Activated T-cell treated with anti-CD3 and anti-CD28 coated beads, Interleukin-2, amount 50 U/mL, for 24 hours (primary cell): Measurements from ENCODE around the gene KRT37.

Experiments used
- DNase-seq: peaks from one replicate; pipeline ENCODE4 v3.0.0-alpha.2; 2020
- H3K27ac Mint-ChIP-seq: 2 replicates; pipeline ENCODE4 v1.8.0; 2020; ENCODE audit warnings: mild to moderate bottlenecking, mixed read lengths
- H3K27me3 Mint-ChIP-seq: 2 replicates; pipeline ENCODE4 v1.8.0; 2020; ENCODE audit warnings: mixed read lengths
- H3K36me3 Mint-ChIP-seq: 2 replicates; pipeline ENCODE4 v1.8.0; 2020; ENCODE audit warnings: low read depth, mixed read lengths
- H3K4me1 Mint-ChIP-seq: 2 replicates; pipeline ENCODE4 v1.8.0; 2020; ENCODE audit warnings: low read depth, mixed read lengths
- H3K4me3 Mint-ChIP-seq: 2 replicates; pipeline ENCODE4 v1.8.0; 2020; ENCODE audit warnings: mild to moderate bottlenecking, moderate library complexity, mixed read lengths
- H3K9me3 Mint-ChIP-seq: 2 replicates; pipeline ENCODE4 v1.8.0; 2020; ENCODE audit warnings: mixed read lengths

KRT37 gene

DNA sequence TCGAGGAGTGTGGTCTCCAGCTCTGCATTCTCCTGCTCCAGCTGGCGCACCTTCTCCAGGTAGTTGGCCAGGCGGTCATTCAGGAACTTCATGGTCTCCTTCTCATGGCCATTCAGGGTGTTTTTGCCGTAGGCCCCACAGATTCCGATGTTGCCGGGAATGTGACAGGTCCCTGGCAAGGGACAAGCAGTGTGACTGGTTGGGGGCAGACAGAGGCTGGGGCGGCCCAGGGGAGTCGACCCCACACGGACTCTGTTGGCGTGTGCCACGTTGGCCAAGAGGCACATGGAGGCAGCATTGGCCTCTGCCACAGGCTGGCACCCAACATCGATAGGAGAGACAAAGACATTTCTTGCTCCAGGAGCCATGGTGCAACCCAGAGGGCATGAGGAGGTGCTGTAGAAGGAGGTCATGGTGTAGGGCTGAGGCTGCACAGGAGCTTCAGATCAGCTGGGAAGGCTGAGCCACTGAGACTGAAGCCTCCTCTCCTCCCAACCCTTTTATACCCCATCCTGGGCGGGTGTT lies at the start of gene KRT37:
Gene KRT37, minus strand, starts transcription at position 475 of the 525 bp plus-strand sequence. Its CDS starts 62 bp downstream, at position 413.
- H3K36me3 Mint-ChIP-seq: no peaks in the 10 kb centered on the region
- DNase-seq: no peak
- H3K27ac Mint-ChIP-seq: no peak within 1 kb of the TSS
- no peaks in the 10 kb centered on the region for H3K27me3 Mint-ChIP-seq
- peaks cover 1% of the 10 kb centered on the region for H3K4me1 Mint-ChIP-seq
- H3K4me3 Mint-ChIP-seq: no peak within 1 kb of the TSS
- no peaks in the 10 kb centered on the region for H3K9me3 Mint-ChIP-seq

DNA sequence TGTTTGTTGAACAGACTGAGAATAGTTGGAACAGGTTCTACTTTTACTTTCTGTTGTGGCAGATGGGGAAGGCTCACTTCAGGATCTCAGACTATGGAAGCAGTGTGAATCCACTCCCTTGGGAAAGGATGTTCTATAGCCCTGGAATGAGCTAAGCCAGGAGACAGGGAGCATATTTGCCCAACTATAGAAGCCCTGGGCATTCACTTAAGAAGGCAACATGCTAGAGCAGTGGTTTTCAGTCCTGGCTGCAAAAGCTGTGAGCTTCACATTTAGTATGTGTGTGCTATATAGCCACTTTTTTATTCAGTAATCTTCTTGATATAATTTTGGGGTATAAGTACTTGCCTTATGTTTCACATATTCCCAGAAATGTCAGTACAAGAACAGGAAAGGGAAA lies 44.0 kb upstream of the KRT37 start:
- Mint-ChIP-seq H3K27ac (no peak overlapping the region), H3K27me3 (peaks cover 3% of the 10 kb centered on the region), H3K4me1 (no peaks in the 10 kb centered on the region), H3K9me3 (no peaks in the 10 kb centered on the region), H3K4me3 (no peak overlapping the region), H3K36me3 (no peaks in the 10 kb centered on the region)
- no peak for DNase-seq

- Mint-ChIP-seq H3K9me3 (no peaks in the 10 kb centered on the region), H3K4me1 (no peaks in the 10 kb centered on the region), H3K27ac (no peak overlapping the region), H3K36me3 (no peaks in the 10 kb centered on the region), H3K27me3 (peaks cover 3% of the 10 kb centered on the region), H3K4me3 (no peak overlapping the region)
- no peak for DNase-seq
Measured at GRCh38 chr17:41467561-41467960, 43.2 kb upstream of the KRT37 start.

DNA sequence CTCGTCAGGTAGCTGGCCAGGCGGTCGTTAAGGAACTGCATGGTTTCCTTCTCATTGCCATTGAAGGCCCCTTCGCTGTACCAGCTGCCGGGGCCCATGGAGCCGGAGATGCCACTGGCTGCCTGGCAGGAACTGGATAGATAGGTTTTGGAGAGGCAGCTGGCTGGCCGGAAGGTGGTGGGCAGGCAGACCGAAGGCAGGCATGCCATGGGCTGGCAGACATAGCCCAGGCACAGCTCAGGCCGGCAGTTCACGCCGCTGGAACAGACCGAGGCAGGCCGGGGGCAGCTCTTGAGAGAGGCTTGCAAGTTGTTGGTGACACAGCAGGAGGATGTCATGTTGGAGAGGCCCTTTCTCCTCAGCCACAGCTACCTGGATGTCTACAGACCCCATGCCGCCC lies 42.6 kb upstream of the KRT37 start, which contains the start of gene KRT32:
Gene KRT32, minus strand, starts transcription at position 399 of the 400 bp plus-strand sequence. Its CDS starts 61 bp downstream, at position 338.
- no peaks in the 10 kb centered on the region for H3K9me3 Mint-ChIP-seq
- H3K4me3 Mint-ChIP-seq: no peak within 1 kb of the TSS
- H3K36me3 Mint-ChIP-seq: no peaks in the 10 kb centered on the region
- no peak within 1 kb of the TSS for H3K27ac Mint-ChIP-seq
- H3K27me3 Mint-ChIP-seq: peaks cover 3% of the 10 kb centered on the region
- no peaks in the 10 kb centered on the region for H3K4me1 Mint-ChIP-seq
- no peak for DNase-seq

DNA sequence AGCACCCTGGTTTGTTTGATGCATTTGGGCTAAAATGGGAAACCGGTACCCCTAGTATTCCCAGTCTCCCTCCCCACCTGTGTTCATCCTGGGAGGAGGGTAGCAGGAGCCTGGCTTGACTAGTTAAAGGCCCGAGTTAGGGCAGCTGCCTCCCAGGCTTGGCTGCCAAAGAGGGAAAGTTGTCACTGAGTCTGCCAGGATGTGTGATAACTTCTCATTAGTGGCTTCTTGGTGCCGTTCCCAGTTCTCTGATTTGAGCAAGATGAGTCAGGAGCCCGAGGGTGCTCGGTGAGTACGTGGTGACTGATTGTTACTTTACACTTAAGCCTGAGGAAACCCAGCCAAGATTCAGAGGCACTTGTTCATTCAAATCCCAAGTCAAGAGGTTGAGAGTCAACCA lies 40.3 kb upstream of the KRT37 start:
- Mint-ChIP-seq H3K4me3 (no peak overlapping the region), H3K9me3 (no peaks in the 10 kb centered on the region), H3K27ac (no peak overlapping the region), H3K36me3 (no peaks in the 10 kb centered on the region), H3K27me3 (peaks cover 3% of the 10 kb centered on the region), H3K4me1 (no peaks in the 10 kb centered on the region)
- DNase-seq: no peak

GRCh38 chr17:41464173-41464572 lies 39.8 kb upstream of the KRT37 start:
- Mint-ChIP-seq H3K4me3 (no peak overlapping the region), H3K36me3 (no peaks in the 10 kb centered on the region), H3K27me3 (peaks cover 3% of the 10 kb centered on the region), H3K9me3 (no peaks in the 10 kb centered on the region), H3K4me1 (no peaks in the 10 kb centered on the region), H3K27ac (no peak overlapping the region)
- DNase-seq: no peak

DNA sequence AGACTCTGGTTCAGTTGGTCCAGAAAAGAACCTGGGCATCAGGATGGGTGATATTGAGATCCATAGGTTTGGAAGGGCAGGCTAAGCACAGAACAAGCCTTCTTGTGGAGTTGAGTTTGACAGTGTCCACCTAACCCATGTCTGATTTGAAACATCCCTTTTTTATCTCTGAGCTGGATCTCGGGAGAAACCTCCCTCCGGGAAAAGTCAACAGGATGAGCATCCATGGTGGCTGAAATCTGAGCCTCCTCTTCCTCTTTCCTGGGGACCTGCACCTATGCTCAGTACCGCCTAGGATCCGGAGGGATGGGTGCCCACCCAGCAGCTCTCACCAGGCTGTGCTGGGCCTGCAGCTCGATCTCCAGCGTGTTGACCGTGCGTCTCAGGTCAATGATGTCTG lies 39.4 kb upstream of the KRT37 start:
- Mint-ChIP-seq H3K27me3 (peaks cover 3% of the 10 kb centered on the region), H3K4me3 (no peak overlapping the region), H3K36me3 (no peaks in the 10 kb centered on the region), H3K9me3 (no peaks in the 10 kb centered on the region), H3K4me1 (no peaks in the 10 kb centered on the region), H3K27ac (no peak overlapping the region)
- DNase-seq: no peak

DNA sequence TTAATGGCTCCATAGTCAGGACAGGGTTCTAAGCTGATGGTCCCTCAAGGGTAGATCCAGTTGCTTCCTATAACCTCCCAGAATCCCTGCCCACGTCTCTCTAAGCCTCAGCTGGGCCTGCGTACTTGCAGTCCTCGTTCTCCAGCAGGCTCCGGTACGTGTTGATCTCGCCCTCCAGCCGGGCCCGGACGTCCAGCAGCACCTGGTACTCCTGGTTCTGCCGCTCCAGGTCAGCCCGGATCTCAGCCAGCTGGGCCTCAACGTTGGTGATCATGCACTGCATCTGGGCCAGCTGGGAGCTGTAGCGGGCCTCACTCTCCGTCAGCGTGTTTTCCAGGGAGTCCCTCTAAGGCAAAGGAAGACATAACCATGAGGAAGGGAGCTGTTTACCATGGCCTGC lies 38.3 kb upstream of the KRT37 start:
- Mint-ChIP-seq H3K4me1 (no peaks in the 10 kb centered on the region), H3K9me3 (no peaks in the 10 kb centered on the region), H3K27ac (no peak overlapping the region), H3K4me3 (no peak overlapping the region), H3K27me3 (peaks cover 3% of the 10 kb centered on the region), H3K36me3 (no peaks in the 10 kb centered on the region)
- no peak for DNase-seq

- H3K27me3 Mint-ChIP-seq: no peaks in the 10 kb centered on the region
- H3K9me3 Mint-ChIP-seq: no peaks in the 10 kb centered on the region
- no peak overlapping the region for H3K27ac Mint-ChIP-seq
- no peaks in the 10 kb centered on the region for H3K4me1 Mint-ChIP-seq
- H3K4me3 Mint-ChIP-seq: no peak overlapping the region
- no peaks in the 10 kb centered on the region for H3K36me3 Mint-ChIP-seq
- DNase-seq: no peak
Measured at GRCh38 chr17:41457676-41458075, 33.3 kb upstream of the KRT37 start.

DNA sequence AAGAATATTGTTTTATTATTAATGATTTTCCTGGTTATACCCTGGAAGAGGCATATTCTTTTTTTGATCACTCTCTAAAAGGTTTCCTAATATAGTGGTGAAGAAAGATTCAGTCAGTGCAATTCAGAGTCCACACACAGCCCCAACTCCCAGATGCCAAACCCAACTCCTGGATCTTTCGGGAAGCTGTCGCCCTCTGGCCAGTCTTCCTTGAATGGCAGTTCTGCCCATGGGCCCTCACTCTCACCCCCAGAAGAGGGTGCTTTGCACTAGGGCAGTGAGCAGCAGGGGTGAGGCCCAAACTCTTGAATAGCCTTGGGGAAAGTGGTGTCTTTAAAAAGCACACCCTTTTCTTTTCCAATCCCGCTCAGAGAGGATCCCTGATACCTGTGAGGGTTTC lies 31.8 kb upstream of the KRT37 start:
- Mint-ChIP-seq H3K27ac (no peak overlapping the region), H3K9me3 (no peaks in the 10 kb centered on the region), H3K36me3 (no peaks in the 10 kb centered on the region), H3K4me1 (no peaks in the 10 kb centered on the region), H3K27me3 (peaks cover 1% of the 10 kb centered on the region), H3K4me3 (no peak overlapping the region)
- no peak for DNase-seq

DNA sequence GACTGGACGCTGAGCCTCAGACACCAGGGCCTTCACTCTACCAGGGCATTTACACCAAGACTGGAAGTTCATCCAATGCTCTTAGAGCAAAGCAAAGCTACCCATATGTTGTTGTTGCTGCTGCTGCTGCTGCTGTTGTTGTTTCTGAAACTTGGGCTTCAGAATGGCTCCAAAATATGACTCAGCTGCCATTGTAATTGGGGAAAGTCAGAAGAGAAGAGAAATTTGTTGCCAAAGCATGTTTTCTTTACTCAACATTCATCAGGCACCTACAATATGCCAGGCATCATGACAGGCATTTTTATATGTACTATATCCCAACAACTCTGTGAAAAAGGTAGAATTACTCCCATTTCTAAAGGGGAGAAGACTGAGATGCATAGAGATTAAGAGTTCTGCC lies 30.9 kb upstream of the KRT37 start:
- peaks cover 3% of the 10 kb centered on the region for H3K27me3 Mint-ChIP-seq
- H3K9me3 Mint-ChIP-seq: no peaks in the 10 kb centered on the region
- no peak overlapping the region for H3K4me3 Mint-ChIP-seq
- H3K27ac Mint-ChIP-seq: no peak overlapping the region
- no peaks in the 10 kb centered on the region for H3K36me3 Mint-ChIP-seq
- no peaks in the 10 kb centered on the region for H3K4me1 Mint-ChIP-seq
- DNase-seq: no peak

DNA sequence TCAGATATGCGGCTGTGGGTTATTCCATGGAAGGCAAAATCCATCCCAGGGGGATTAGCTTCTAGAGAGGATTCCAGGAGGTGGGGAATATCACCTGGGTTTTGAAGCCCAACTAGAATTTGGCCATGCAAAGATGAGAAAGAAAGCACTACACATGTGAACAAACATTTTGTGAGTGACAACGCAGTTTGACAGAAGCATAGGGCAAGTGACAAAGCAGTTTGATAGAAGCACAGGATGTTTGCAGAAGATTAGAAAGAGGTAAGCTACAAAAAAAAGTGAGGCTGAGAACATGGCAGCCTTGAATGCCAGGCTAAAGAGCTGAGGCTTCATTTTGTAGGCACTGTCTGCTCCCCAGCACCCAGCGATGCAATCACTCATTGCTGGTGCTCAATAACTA lies 28.7 kb upstream of the KRT37 start:
- H3K27me3 Mint-ChIP-seq: peaks cover 5% of the 10 kb centered on the region
- H3K9me3 Mint-ChIP-seq: no peaks in the 10 kb centered on the region
- no peak overlapping the region for H3K4me3 Mint-ChIP-seq
- no peak for DNase-seq
- no peaks in the 10 kb centered on the region for H3K4me1 Mint-ChIP-seq
- no peak overlapping the region for H3K27ac Mint-ChIP-seq
- no peaks in the 10 kb centered on the region for H3K36me3 Mint-ChIP-seq

DNA sequence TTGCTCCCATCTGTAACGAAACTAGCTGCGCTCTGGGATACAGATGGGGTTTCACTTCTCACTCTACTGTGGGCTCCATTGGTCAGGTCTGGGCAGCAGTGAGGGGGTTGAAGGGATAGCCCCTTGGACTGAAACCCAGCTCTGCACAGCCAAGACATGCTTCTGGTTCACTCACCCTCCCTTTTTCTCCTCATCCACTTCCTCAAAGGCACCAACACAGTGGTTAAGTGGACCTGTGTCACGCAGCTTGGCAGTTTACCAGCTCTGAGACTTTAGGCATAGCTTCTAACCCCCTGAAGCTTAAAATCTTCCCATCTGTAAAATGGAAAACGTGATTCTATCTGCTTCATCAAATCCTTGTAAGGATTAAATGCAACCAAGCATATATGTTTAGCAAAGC lies 27.9 kb upstream of the KRT37 start:
- H3K4me1 Mint-ChIP-seq: no peaks in the 10 kb centered on the region
- DNase-seq: no peak
- H3K27ac Mint-ChIP-seq: no peak overlapping the region
- H3K27me3 Mint-ChIP-seq: peaks cover 5% of the 10 kb centered on the region
- no peaks in the 10 kb centered on the region for H3K9me3 Mint-ChIP-seq
- H3K36me3 Mint-ChIP-seq: no peaks in the 10 kb centered on the region
- H3K4me3 Mint-ChIP-seq: no peak overlapping the region

DNA sequence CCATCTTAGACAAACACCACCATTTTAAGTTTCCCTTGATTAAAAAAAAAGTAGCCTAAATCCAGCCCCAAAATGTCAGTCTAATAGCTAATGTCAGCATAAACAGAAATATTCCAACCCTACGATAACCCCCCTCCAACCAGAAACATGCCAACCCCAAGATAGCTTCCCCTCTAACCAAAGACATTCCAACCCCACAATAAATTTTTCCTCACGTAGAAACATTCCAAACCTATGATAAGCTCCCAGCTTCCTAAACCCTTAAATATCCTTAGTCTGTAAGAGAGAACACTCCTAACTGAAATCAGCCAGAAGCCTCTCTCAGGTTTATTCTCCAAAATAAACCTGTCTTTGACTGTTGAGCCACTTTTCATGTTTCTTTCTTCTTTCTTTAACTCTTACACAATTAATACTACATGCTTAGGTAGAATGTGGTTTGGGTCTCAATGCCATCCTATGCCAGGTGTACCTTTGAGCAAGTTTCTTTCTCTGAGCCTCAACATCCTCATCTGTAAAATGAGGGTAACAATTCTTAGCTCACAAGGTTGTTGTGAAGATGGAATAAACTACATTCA lies 26.9 kb upstream of the KRT37 start:
- DNase-seq: no peak
- Mint-ChIP-seq H3K36me3 (no peaks in the 10 kb centered on the region), H3K9me3 (no peaks in the 10 kb centered on the region), H3K27me3 (peaks cover 7% of the 10 kb centered on the region), H3K4me1 (no peaks in the 10 kb centered on the region), H3K4me3 (no peak overlapping the region), H3K27ac (no peak overlapping the region)

DNA sequence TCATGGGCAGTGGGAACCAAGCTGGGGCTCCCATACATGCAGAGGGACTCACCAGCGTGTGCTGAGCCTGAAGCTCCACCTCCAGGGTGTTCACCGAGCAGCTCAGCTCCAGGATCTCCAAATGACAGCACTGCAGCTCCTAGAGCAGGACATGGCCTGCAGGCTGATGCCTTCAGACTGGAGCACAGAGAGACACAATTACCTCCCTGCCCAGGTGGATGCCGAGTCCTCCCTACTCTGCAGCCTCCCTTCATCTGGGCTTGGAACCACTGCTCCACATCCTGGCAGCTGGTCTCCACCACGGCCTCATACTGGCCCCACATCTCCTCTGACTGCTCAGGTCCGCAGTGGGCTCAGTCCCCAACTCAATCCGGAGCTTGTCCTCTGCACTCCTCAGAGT lies 24.6 kb upstream of the KRT37 start:
- Mint-ChIP-seq H3K27me3 (peaks cover 10% of the 10 kb centered on the region), H3K36me3 (no peaks in the 10 kb centered on the region), H3K4me1 (no peaks in the 10 kb centered on the region), H3K4me3 (no peak overlapping the region), H3K27ac (no peak overlapping the region), H3K9me3 (no peaks in the 10 kb centered on the region)
- DNase-seq: no peak

- no peaks in the 10 kb centered on the region for H3K4me1 Mint-ChIP-seq
- no peak overlapping the region for H3K4me3 Mint-ChIP-seq
- no peaks in the 10 kb centered on the region for H3K9me3 Mint-ChIP-seq
- no peak for DNase-seq
- peaks cover 10% of the 10 kb centered on the region for H3K27me3 Mint-ChIP-seq
- H3K36me3 Mint-ChIP-seq: no peaks in the 10 kb centered on the region
- H3K27ac Mint-ChIP-seq: no peak overlapping the region
Measured at GRCh38 chr17:41448506-41448905, 24.1 kb upstream of the KRT37 start.
